GM19324 (cell line): ENCODE data around the gene PTPRN2.
"Not testable (repeated sequence)": the region's sequence is repeated elsewhere in the genome, so short reads cannot be mapped to it uniquely, and the experiment has no call there.

ENCODE experiments used
- ATAC-seq: cut with Tn5 transposase; IDR thresholded peaks from one replicate; pipeline ENCODE4 v1.9.1; 2021; ENCODE audit warnings: mild to moderate bottlenecking, moderate library complexity; ENCODE audit not compliant: unreplicated experiment, low FRiP score

The PTPRN2 gene

DNA sequence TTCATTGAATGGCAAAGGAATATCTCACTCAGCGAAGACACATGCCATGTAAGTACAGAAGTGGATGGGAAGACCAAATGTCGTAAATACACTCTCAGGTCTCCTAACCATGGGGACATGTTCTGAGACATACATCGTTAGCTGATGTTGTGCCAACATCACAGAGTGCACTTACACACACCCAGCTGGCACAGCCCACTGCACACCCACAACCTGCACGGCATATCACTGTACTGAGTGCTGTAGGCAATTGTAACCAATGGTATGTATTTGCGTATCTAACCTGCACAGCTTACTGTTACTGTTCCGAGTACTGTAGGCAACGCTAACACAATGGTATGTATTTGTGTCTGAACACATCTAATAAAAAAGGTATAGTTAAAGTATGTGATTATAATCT lies 550.4 kb downstream of the PTPRN2 start:
- no peak for ATAC-seq

DNA sequence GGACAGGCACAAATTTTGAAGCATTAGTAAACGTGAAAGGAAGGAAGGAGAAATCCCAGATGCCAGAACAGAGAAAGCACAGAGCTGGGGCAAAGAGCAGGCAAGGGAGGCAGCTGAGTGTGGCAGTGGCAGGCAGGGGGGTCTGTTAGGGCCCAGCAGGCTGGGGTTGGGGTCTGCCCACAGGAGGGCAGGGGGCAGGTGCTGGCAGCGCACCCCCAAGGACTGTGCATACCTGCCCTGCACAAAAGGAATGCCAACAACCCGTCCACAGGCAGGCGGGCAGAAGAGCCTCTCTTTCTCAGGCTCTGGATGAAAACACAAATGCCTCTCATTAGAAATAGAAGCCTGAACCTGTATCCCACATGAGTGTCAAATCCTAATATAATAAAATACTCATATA lies 552.3 kb downstream of the PTPRN2 start:
- no peak for ATAC-seq

DNA sequence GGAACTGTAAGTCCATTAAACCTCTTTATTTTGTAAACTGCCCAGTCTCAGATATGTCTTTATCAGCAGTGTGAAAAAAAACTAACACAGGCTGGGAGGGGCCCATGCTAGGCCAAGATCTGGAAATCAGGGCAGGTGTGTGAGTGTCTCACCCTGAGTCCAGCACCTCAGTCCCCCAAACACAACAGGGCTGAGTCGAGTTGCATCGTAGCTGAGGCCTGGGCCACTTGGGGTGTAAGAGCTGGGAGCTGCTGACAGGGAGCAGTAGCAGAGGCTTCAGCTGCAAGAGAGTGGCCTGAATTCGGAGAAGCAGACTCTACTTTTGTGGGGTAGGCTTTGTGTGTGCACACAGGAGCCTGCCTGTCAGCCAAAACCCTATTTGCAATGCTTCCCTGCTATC lies 553.1 kb downstream of the PTPRN2 start:
- ATAC-seq: no peak

DNA sequence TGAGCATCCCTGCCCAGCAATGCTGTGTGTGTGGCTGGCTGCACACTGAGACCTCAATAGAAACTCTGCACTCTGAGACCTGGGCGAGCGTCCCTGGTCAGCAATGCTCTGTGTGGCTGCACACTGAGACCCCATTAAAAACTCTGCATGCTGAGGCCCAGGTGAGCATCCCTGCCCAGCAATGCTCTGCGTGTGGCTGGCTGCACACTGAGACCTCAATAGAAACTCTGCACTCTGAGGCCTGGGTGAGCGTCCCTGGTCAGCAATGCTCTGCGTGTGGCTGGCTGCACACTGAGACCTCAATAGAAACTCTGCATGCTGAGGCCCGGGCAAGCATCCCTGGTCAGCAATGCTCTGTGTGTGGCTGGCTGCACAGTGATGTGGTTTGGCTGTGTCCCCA lies 553.7 kb downstream of the PTPRN2 start:
- not testable (repeated sequence) for ATAC-seq

DNA sequence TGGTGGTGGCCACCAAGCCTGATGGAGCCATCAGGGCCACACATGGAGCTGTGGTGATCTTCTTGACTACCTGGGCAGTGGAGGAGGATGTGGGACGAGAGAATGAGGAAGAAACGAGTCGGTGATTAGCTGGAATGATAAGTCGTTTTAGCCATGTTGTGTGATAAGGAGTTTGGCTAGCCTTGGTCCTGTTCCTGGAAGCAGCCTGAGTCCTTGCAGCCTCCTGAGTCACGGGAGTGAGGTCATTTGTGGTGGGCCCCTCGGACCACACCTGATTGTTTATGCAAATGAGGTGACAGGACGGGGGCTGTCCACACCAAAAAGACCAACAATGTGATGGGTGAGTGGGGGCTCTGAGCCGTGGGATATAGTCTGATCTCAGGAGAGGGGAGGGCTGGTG lies 554.4 kb downstream of the PTPRN2 start:
- ATAC-seq: no peak

DNA sequence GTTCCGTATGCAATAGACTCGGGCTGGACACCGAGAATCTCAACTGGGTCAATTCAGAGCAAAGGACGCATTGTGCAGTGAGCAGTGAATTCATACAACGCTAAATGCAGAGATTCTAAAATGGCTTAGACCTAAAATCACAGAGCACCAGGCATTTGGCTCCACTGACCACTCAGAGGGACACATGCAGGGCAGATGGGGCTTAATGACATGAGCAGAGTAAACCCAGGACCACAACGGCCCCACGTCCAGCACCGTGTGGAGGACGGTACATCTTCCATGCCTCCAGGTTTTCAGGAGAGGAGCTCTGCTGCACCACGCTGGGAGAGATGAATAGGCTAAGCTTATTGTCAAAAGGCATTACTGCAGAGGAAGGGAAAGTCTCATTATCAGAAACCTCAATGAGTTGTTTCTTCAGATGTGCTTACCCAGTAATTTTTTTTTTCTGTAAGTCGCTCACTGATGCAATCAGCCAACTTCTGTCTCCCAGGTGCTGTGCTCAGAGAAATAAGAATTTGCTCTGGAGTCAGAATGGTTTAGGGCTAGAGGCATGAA lies 555.0 kb downstream of the PTPRN2 start:
- no peak for ATAC-seq

DNA sequence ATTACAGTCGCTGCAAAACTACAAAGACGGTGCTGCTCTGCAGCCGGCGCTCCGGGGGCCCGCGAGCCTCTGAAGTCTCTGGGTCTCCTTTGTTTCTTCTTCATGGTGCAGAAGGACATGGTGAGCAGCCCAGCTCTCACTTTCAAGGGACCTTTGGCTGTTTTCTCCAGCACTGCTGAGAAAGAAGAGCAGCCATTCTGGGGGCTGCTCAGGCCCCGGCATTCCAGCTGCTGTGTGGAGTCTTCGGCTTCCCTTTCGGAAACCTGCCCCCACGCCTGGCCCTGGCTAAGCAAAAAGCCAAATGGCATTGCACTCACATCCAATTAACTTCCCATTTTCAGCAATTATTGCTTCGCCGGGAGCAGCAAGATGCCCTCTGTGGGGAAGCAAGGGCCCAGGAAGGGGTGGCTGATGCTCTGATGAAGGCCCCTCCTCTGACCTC lies 555.7 kb downstream of the PTPRN2 start:
- ATAC-seq: no peak

DNA sequence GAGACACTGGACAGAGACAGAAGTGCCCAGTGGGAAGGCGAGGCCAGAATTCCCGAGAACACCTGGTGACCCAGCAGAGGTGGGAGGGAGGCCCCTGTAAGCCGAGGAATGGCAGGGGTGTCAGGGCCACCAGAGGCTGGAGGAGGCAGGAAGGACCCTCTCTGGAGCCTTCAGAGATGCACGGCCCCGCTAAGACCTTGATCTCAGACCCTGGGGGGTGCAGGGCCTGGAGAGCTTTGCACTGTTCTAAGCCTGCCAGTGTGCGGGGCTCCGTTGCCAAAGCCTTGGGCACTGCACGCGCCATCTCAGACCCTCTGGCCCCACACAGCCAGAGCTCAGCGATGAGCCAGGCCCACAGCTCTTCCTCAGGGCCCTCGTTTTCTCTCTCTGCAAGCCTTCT lies 557.1 kb downstream of the PTPRN2 start:
- ATAC-seq: no peak

DNA sequence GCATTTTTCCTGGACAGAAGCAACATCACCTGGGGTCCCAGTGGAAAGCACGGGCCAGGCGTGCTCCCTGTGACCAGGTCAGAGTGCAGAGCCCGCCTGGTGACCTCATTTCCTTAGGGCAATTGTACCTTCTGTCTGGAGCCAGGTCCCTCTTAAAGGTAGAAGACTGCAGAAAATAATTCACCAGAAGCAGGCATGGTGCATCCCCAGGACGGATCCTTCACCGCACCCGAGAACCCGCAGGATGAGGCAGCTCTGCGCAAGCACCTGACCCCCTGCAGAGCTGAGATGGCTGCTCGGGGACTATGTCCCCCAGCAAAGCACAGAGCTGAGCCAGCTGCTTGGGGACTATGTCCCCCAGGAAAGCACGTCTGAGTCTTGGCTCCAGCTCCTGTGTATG lies 557.6 kb downstream of the PTPRN2 start:
- no peak for ATAC-seq

DNA sequence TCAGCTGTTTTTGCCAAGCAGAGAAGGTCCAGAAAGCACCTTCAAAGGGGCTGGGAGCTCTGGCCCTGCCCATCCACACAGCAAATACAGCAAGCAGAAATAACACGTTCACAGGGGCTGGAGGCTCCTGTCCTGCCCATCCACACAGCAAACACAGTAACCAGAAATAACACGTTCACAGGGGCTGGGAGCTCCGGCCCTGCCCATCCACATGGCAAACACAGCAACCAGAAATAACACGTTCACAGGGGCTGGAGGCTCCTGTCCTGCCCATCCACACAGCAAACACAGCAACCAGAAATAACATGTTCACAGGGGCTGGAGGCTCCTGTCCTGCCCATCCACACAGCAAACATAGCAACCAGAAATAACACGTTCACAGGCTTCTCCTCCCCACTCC lies 558.1 kb downstream of the PTPRN2 start:
- no peak for ATAC-seq

DNA sequence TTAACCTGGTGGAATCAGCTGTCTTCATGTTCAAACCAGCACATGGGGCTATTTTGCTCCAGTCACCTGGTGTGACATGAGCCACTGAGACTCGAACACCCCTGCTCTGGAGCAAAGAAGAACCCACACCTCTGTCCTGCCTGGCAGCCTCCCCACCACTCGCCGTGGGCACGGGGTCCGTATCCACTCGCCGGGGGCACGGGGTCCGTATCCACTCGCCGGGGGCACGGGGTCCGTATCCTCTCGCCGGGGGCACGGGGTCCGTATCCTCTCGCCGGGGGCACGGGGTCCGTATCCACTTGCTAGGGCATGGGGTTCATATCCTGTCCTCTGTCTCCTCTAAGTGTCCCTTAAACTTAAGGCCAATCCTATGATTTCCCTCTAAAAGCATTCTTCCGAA lies 558.7 kb downstream of the PTPRN2 start:
- no peak for ATAC-seq

DNA sequence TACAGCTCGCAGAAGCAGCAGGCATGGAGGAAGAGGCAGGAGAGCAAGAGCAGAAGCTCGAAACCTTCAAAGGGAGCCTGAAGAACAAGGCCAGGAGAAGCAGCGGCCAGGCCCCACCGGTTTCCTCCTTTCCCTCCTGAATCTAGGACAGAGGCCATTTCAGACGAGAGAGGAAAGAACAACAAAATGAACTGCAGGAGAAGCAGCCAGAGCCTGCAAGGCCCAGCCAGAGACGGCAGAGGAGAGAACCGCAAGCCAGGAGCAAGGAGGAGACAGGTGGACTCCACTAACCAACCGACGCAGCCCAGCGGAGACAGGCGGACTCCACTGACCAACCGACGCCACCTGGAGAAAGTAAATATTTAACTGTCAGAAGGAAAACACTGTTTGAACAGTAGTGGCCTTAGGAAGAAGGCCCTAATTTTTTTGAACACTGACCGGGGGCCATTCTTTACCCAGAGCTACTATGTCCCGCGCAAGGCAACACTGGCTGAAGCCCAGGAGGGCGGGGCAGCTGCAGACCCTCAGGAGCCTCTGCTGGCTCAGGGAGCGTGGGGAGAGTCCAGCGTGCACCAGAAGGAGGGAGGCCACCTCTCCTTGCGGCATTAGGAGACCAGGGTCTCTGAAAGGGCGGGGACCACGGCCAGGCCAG lies 559.2 kb downstream of the PTPRN2 start:
- no peak for ATAC-seq

DNA sequence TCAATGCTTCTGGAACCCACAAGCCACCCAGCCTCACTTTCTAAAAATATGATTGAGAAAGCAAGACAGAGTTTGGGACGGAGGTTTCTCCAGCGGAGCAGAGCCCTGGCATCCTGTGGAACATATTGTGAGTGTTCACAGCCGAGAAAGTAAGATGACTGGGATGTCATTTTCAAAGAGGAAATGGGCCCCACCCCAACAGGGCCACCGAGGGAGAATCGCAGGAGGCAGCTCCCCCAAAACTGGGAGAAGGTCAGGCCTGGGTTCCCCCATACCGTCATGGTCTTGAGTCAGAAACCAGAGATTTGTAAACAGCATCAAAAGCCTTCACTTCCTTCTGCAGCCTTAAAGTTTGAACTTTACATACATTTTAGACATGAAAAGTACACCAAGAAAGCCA lies 560.0 kb downstream of the PTPRN2 start:
- ATAC-seq: no peak

DNA sequence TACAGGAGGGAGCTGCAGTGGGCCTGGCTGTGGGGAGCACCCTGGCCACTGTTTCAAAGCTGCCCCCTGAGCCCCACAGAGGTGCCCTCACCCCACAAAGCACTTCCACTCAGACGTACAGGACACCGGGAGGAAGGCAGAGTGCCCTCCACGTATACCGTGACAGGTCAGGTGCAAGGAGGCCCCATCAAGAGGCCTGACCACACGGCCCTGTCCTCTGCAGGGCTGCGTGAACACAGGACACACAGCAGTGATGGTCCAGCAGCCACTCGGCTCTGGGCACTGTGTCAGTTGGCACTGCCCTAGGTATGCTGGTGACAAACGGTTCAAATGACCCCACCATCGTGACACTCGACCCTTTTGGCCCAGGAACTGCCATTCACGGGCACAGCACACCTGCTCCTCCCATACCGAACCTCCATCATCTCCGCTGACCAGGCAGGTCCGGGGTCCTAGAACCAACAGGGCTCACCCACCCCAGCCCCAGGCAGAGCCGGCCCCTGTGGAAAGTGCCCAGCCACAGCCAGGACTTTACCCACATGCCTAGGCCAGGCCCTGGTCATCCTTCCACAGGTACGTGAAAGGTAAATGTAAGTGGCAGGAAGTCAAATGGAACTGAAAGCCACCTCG lies 560.9 kb downstream of the PTPRN2 start:
- ATAC-seq: no peak

DNA sequence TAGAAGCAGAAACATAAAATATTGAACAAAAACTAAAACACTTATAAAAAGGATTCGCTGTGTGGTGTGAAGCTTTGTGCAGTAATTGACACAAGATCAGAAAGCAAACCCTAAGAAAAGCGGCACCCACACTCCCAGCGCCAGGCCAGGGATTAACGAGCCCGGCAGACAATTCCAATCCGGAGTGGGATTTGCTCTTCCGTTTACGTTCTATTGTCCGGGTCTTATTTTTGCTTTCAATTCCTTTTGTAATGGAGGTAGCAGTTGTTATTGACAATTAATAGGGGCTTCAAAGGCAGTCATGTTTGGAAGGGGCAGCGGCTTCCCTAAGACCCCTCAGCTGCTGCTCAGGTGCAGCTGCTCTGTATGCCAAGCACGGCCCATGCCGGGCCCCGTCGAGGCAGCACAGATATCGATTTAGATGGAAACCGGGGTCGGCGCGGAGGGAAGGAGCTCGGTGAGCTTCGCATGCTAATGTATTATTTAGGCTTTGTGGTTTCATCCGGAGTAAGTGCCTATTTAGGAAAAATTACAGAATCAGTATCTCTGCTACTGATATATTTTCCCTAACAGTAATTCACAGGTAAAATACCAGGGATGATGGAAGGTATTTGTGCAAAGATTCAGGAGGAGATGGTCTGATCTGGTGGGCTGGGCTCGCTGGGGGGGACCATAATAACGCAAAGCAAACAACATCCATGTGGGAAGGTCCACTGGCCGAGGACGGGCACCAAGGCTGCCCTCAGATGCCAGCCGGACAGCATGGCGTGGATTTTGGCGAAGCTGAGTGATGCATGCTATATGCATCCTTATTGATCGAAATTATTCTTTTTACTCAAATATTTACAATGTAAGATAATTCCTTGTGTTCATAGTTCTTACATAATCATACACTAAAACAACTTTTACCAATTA lies 561.7 kb downstream of the PTPRN2 start:
- ATAC-seq: no peak

DNA sequence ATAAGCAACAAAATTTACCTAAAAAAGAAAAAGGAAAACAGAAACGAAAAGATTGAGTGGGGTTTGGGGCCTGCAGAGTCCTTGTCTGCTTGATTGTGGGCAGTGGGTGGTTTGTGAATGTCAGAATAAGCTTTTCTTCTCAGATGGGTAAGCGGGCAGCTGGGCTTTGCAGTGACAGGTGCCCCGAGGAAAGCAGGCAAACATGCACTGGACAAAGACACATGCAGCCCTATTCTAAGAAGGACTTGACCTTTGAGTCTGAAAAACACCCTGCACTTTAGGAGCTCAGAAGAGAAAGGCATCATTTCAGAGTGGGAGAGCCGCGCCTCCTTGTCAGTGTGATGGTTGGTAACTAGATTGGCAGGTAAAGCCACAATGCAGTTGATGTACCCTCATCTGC lies 562.7 kb downstream of the PTPRN2 start:
- ATAC-seq: no peak

DNA sequence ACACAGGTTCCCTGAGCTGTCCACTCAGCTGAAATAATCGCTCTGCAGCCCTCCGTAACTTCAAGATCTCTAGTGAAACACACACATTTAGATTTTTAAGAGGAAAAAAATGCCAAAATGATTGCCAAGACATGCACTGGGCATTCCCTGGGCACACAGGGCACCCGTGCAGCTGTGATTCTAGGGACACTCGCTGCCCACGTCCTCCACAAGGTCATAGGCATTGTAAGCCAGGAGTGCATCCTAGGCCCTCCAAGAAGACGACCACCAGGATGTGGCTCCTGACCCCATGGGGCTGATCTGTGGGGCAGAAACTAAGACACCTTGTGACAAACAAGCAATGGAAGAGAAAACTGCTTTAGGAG lies 563.3 kb downstream of the PTPRN2 start:
- no peak for ATAC-seq

DNA sequence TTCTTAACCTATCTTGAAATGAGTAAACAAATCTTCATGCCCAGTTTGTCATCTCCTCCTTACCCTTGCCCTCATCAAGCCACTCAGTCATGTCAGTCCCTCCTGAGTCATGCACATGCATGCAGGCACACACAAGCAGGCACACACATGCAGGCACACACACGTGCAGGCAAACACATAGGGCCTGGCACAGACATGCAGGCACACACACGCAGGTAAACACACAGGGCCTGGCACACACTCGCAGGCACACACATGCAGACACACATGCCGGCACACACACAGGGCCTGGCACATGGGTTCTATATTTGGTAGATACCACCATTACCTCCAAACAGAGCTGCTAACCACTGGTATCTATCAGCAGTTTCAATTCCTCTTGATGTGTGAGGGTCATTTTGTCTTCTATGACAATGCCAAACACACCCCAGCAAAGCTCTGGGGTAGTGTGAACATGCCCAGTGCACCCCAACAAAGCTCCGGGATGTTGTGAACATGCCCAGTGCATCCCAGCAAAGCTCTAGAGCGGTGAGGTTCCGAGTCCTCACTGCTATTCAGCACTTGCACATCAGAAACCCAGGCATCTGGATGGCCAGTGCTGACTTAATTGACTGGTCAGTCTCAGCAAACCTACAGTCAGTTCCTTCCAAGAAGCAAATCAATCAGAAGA lies 563.8 kb downstream of the PTPRN2 start:
- no peak for ATAC-seq

DNA sequence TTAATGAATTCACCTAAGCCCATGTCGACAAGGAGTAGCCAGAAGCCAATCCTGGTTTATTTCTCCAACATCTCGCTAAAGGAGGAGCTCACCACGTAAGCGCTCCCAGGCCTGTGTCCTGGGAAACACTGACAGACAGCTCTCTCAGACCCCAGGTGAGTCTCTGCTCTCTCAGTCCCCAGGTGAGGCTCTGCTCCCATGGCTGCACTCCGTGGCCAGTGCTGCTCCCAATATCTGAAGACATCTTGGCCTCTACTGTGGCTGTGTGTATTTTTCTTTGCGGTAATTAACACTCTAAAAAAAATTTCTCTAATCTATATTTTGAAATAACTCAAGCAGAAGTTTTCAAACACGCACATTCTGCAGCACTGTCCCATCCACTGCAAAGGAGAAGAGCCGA lies 564.5 kb downstream of the PTPRN2 start:
- ATAC-seq: no peak

DNA sequence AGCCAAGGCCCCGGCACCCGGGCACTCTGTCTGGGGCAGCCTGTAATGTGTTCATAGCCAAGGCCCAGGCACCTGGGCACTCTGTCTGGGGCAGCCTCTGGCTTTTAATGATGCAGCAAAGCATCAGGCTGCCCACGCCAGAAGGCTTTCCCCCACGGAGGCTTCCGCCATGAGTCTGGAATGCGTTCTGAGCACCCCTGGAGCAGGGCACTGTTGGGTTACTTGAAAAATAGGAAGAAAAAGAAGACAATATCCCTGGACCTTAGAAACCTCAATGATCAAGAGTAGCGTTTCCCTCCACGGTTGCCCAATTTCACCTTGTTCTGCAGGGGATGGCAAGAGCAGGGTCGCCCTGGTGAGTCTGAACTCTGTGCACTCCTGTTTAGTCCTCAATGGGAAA lies 565.0 kb downstream of the PTPRN2 start:
- no peak for ATAC-seq

DNA sequence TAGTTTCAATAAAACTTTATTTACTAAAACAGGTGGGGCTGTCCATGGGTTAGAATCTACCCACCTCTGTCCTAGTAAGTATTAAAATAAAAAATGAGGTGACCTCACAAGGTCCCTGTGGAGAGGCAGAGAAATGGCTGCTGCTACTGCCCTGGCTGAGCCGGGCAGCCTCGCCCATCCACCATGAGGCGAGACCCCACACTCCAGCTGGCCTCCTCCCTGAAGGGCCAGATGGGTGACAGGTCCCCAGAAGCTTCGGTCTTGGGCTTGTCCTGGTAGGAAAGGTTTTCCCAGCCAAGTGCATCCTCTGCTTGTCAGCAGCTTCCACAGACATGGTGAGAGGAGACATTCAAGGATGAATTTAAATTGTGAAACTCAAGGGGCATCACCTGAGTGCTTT lies 565.8 kb downstream of the PTPRN2 start:
- ATAC-seq: no peak
